Motor neuron (in vitro differentiated cells): ENCODE results near the gene CDC14A. TPM values are rescaled to one million over a fixed set of nuclear protein-coding genes. Genes with fewer than 3 reads are reported as not detected.
"Not testable (repeated sequence)": the region's sequence is repeated elsewhere in the genome, so short reads cannot be mapped to it uniquely, and the experiment has no call there.

Experiments used
- ATAC-seq, 8 experiments: fragments of 200-7000 bp; cut with Tn5 transposase; replicated peaks in 6 of 8; 2 replicates each; pipeline ENCODE4 v1.8.0; 2021; ENCODE audit warnings: mild to moderate bottlenecking in 8 of 8, moderate library complexity in 8 of 8
- H3K27ac ChIP-seq, 2 donors: fragments of 250-450 bp; sonication (Bioruptor Pico); 2 replicates each; pipeline ENCODE4 v1.9.0; 2021; ENCODE audit warnings: antibody characterized with exemption in 2 of 2, mild to moderate bottlenecking in 2 of 2, moderate library complexity in 1 of 2
- H3K4me1 ChIP-seq, 2 donors: fragments of 250-450 bp; sonication (Bioruptor Pico); replicated peaks in 1 of 2; 2 replicates each; pipeline ENCODE4 v1.6.1; 2021; ENCODE audit warnings: antibody characterized with exemption in 2 of 2, mild to moderate bottlenecking in 2 of 2, moderate library complexity in 1 of 2
- H3K4me3 ChIP-seq, 5 donors: fragments of 250-450 bp; sonication (Bioruptor Pico); 2 replicates each; pipeline ENCODE4 v1.9.0; 2021; ENCODE audit warnings: antibody characterized with exemption in 5 of 5, mild to moderate bottlenecking in 5 of 5, moderate library complexity in 4 of 5
- WGBS, 10 experiments: fragments of 450-650 bp; shearing (Covaris generic); methylation state at CpG; one replicate each; pipeline ENCODE4 v1.0.0; 2022; 5-methylcytosine and 5-hydroxymethylcytosine counted together
- in situ Hi-C, 9 experiments: fragments of 400-800 bp; cut with MboI; loops; one replicate each; pipeline ENCODE4 v1.15.0; 2021; ENCODE audit warnings: low sequenced_read_pairs in 9 of 9, low pct_unique_long_range_greater_than_20kb in 2 of 9; ENCODE audit not compliant: unreplicated experiment in 9 of 9
- total RNA-seq, 8 experiments: library from RNA; unstranded; fragments of 300-600 nt; gene quantifications; 2 replicates each; pipeline versions ENCODE4 v1.2.3 to v1.2.4, GENCODE V29; 2022

Gene CDC14A
- total RNA-seq, 8 experiments from 2014 or later, result 2.2 to 8.8 (median 4.4) TPM

GRCh38 chr1:100359139-100359538 lies 6.8 kb downstream of the CDC14A start:
- H3K4me3 ChIP-seq, result no peak overlapping the region
- H3K27ac ChIP-seq, result no peak overlapping the region
- in situ Hi-C loops, result no loop called here
- no peak for ATAC-seq
- H3K4me1 ChIP-seq, result peaks cover 20 to 22% of the 10 kb centered on the region in 2 donors
- WGBS, 10 experiments, result 0 to 100% (median 85%) methylated on average over 1 of the region's 1 CpG; no CpG with 5 or more reads in 2 of the 10 experiments

- WGBS, 10 experiments, result 0 to 51% (median 29%) methylated on average over 1 to 2 of the region's 2 CpGs; no CpG with 5 or more reads in 2 of the 10 experiments
- peak in 3 of 8 experiments; percentile 16 to 55 (median 36) for ATAC-seq
- in situ Hi-C loops, result no loop called here
- no peak overlapping the region for H3K4me3 ChIP-seq
- H3K27ac ChIP-seq, result no peak overlapping the region
- peaks cover 8 to 9% of the 10 kb centered on the region in 2 donors for H3K4me1 ChIP-seq
Observed at GRCh38 chr1:100360790-100361510, 8.6 kb downstream of the CDC14A start.

DNA sequence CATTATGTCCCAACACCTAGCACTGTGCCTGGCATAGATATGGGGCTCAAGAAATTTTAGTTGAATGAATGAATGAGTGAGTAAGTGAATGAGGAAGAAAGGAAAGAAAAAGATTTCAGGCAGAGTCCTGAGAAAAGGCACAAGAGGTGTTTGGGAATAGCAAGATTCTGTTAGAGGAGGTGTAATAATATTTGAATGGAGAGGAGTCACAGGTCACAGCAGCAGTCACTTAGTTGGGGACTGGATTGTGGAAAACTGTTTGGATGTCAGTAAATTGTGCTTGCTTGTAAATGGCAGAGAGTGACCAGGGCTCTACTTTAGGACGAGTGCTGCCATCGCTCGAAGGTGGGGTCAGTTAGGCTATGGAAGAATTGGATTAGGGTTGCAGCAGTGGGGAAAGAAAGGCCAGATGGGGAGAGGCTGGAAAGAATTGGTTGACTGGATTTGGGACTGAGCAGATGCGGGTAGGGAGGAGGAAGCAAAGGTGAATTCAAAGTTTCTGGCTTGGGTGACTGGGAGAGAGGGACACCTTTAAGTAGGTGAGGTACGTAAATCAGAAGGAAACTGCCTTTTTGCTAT lies 9.3 kb downstream of the CDC14A start:
- Histone ChIP-seq H3K4me1 (peaks cover 8 to 9% of the 10 kb centered on the region in 2 donors), H3K27ac (no peak overlapping the region), H3K4me3 (no peak overlapping the region)
- WGBS, 10 experiments, result 82 to 100% (median 92%) methylated on average over 1 to 5 of the region's 5 CpGs; no CpG with 5 or more reads in 1 of the 10 experiments
- in situ Hi-C loops, result no loop called here
- ATAC-seq, result no peak

- no peak overlapping the region for H3K4me3 ChIP-seq
- no peak overlapping the region for H3K27ac ChIP-seq
- peaks cover 3 to 4% of the 10 kb centered on the region in 2 donors for H3K4me1 ChIP-seq
- ATAC-seq, result peak in 4 of 8 experiments; percentile 12 to 96 (median 44)
- 76 to 100% (median 93%) methylated on average over 3 to 16 of the region's 16 CpGs for WGBS, 10 experiments
- in situ Hi-C loops, result no loop called here
Observed at GRCh38 chr1:100362821-100363466, 10.6 kb downstream of the CDC14A start.

DNA sequence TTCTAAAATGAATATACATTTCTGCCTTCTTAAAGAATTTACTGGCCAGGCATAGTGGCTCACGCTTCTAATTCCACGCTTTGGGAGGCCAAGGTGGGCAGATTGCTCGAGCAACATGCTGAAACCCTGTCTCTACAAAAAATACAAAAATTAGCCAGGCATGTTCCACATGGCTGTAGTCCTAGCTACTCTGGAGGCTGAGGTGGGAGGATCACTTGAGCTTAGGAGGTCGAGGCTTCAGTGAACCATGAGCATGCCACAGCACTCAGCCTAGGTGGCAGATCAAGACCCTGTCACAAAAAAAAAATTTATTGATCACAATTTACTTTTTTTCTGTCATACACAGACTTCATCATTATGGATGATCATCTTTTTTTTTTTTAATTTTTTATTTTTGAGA lies 11.5 kb downstream of the CDC14A start:
- WGBS, 10 experiments, result 52 to 100% (median 96%) methylated on average over 2 to 4 of the region's 4 CpGs; no CpG with 5 or more reads in 2 of the 10 experiments
- in situ Hi-C loops, result no loop called here
- no peak overlapping the region for H3K4me3 ChIP-seq
- H3K27ac ChIP-seq, result no peak overlapping the region
- H3K4me1 ChIP-seq, result no peaks in the 10 kb centered on the region
- no peak for ATAC-seq

- in situ Hi-C loops, result no loop called here
- H3K4me1 ChIP-seq, result no peaks in the 10 kb centered on the region
- H3K4me3 ChIP-seq, result no peak overlapping the region
- ATAC-seq, result no peak
- WGBS, 10 experiments, result 40 to 100% (median 72%) methylated on average over 1 to 3 of the region's 3 CpGs
- no peak overlapping the region for H3K27ac ChIP-seq
Observed at GRCh38 chr1:100364697-100365096, 12.4 kb downstream of the CDC14A start.

DNA sequence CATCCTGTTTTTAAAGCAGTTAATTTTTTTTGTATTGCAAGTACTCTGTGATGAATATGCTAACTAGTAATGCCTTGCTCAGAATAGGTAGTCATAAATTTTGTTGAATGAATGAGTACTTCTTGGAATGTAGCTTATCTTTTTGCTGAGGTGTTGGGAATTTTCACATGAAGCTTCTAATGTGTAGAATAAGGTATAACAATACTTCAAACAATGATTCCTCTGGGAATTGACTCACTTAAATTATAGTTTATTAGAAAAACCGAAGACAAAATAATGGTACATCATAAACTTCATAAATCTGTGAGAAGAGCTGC lies 13.9 kb downstream of the CDC14A start:
- WGBS, 10 experiments, result 71 to 100% (median 85%) methylated on average over 1 of the region's 1 CpG; no CpG with 5 or more reads in 4 of the 10 experiments
- no peak for ATAC-seq
- in situ Hi-C loops, result no loop called here
- H3K27ac ChIP-seq, result no peak overlapping the region
- no peak overlapping the region for H3K4me3 ChIP-seq
- H3K4me1 ChIP-seq, result no peaks in the 10 kb centered on the region

GRCh38 chr1:100369339-100369738 lies 17.0 kb downstream of the CDC14A start:
- ATAC-seq, H3K27ac ChIP-seq, H3K4me1 ChIP-seq, in situ Hi-C loops, H3K4me3 ChIP-seq: not testable (repeated sequence)
- 90 to 100% (median 100%) methylated on average over 1 to 4 of the region's 4 CpGs; no CpG with 5 or more reads in 1 of the 10 experiments for WGBS, 10 experiments

GRCh38 chr1:100373953-100374352 lies 21.6 kb downstream of the CDC14A start:
- WGBS, 10 experiments, result no CpG with 5 or more reads among the region's 5 CpGs
- in situ Hi-C loops, H3K4me3 ChIP-seq, H3K4me1 ChIP-seq, H3K27ac ChIP-seq, ATAC-seq: not testable (repeated sequence)

DNA sequence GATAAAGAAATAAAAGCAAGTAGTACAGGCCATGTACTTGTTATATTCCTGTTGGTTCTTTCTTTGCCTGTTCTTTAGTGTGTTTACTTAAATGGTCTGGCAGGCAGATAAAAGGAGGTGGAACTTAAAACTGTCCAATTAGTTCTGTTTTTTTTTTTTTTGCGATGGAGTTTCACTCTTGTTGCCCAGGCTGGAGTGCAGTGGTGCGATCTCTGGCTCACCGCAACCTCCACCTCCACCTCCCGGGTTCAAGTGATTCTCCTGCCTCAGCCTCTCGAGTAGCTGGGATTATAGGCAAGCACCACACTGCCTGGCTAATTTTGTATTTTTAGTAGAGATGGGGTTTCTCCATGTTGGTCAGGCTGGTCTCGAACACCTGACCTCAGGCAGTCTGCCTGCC lies 24.6 kb downstream of the CDC14A start:
- H3K27ac ChIP-seq, ATAC-seq, H3K4me3 ChIP-seq, in situ Hi-C loops, H3K4me1 ChIP-seq: not testable (repeated sequence)
- WGBS, 10 experiments, result 78 to 100% (median 99%) methylated on average over 1 to 6 of the region's 6 CpGs

DNA sequence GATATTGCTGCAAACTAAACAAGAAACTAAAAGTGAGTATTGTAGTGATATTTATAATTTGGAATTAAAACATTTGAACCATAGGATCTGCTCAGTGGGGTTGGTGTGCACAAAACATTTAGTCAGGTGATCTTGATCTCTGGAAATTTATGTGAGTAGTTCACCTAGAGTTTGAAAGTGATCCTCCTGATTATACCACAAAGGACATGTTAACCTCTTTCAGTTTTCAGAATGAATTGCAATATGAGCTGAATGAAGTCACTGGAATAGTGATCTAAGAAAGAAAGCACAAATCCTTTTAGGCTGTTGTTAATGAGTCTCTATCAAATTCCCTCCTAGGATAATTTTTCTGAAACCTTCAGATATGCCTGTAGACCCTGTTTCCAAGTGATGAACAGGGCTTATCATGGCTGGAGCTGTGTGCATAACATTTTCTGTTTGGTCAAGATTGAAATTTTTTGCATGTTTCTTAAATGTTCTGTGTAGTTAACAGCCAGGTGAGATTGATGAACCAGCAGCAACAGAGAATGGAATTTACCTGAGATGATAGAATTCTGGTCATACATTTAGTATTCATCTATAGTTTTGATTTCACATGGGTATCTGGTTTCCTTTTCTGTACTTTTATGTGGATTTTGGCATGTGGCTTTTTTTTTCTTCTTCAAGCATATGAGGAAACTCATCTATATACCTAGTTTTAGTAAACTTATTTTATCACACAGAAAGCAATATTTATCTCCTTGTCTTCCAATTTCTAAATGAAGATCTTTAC lies 25.5 kb downstream of the CDC14A start:
- in situ Hi-C loops, result no loop called here
- no peak for ATAC-seq
- no peaks in the 10 kb centered on the region for H3K4me1 ChIP-seq
- H3K27ac ChIP-seq, result no peak overlapping the region
- H3K4me3 ChIP-seq, result no peak overlapping the region

- ATAC-seq, result no peak
- no peak overlapping the region for H3K4me3 ChIP-seq
- 40 to 100% (median 69%) methylated on average over 1 to 2 of the region's 2 CpGs for WGBS, 10 experiments
- H3K27ac ChIP-seq, result no peak overlapping the region
- no peaks in the 10 kb centered on the region for H3K4me1 ChIP-seq
- in situ Hi-C loops, result no loop called here
Observed at GRCh38 chr1:100378956-100379355, 26.6 kb downstream of the CDC14A start.

DNA sequence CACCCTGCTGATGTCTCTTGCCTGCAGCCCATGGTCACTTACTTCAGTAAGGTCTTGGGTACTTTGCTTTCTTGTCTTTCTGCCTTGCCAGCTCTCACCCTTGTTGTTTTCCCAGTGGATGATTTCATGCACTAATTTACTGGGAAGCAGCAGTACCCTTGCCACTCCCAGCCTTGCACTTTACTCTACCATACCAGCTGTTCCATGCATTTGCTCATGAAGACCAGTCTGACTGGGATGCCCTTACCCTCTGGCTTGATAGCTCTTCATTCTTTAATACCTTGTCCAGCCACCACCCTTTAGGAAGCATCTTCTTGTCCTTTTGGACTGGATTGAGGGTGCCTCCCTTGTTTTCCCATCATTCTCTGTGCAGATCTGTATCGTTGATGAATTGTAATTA lies 28.3 kb downstream of the CDC14A start:
- in situ Hi-C loops, result no loop called here
- H3K4me3 ChIP-seq, result no peak overlapping the region
- WGBS, 10 experiments, result 50 to 100% (median 67%) methylated on average over 1 of the region's 1 CpG; no CpG with 5 or more reads in 5 of the 10 experiments
- no peaks in the 10 kb centered on the region for H3K4me1 ChIP-seq
- no peak for ATAC-seq
- H3K27ac ChIP-seq, result no peak overlapping the region
